HG03575 (cell line): ENCODE results near the gene LRRC4.
A peak's percentile ranks its signal among the peaks of the same experiment; 100 is the strongest.

Source experiments
- ATAC-seq: cut with Tn5 transposase; IDR thresholded peaks from one replicate; pipeline ENCODE4 v1.9.1; 2021; ENCODE audit not compliant: unreplicated experiment, insufficient number of reproducible peaks, low FRiP score; ENCODE audit errors: extremely low read depth

LRRC4 gene

DNA sequence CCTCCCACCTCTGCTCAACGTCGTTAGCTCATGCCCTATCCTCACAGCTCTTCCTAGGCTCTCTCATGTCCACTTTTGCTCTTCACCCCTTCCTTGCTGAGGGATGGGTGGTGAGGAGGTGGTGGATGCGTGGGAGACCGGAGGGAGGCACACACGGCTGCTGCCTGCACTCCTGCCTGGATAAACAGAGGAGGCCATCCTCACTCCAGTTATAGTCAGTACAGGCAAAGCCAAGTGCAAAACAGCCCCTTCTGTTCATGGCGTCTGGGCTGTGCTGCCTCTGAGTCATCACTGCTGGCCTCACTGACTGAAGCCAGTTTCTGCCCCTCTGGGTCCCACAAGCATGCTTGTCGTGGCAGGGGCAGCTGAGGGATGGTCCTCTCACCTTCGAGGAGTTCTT lies 31.9 kb upstream of the LRRC4 start:
- ATAC-seq: no peak

DNA sequence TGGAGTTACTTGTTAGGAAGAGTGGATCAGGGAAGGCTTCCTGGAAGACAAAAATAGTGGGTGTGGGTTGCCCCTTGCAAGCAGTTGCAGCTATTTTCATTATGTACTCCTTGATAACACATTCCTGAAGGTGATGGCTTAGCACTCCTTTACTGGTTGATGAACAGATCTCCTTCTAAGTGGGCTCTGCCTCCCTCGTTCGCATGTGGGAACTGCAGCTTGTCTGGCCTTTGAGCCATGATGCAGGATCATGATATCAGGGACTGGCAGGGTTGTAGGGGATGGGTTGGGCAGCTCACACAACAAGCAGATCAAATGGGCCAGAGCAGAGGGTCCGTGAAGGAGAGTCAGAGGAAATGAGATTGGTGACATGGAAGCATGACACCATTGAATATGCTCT lies 28.8 kb upstream of the LRRC4 start:
- ATAC-seq: no peak

DNA sequence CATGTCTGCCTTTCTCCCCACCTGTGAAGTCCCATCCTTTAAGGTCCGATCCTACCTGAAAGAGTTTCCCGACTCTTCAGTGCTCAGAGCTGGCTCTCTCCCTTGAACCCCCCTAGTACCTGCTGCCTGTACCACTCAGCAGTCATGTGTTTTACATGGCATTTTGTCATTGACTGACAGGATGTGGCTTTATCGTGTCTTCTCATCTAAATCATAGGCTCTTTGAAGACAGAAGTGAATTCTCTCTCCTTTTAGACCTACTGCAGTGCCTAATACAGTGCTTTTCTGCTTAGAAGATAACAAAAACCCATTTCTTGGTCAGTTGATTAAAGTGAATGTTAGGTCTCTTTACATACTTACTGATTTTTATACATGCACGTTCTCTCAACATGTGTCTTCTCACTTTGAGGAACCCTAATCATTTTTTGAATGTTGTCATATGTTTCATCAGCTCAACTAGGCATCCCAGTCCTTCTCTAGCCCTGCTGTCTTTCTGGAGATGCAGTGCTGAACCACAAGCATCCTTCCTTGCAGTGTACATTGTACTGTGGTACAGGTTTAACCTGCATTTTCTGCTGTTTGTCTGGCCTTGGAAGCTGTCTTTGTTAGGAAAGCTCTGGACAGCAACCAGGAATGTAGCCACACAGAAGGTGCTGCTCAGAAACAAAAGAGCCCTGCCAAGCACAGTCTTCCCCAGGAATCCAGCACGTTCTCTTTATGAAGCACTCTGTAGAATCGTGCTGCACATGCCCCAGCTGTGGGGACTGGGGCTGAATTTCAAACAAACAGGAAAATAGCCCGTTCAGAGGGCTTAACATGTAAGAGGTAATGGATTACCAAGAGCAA lies 28.1 kb upstream of the LRRC4 start:
- no peak for ATAC-seq

DNA sequence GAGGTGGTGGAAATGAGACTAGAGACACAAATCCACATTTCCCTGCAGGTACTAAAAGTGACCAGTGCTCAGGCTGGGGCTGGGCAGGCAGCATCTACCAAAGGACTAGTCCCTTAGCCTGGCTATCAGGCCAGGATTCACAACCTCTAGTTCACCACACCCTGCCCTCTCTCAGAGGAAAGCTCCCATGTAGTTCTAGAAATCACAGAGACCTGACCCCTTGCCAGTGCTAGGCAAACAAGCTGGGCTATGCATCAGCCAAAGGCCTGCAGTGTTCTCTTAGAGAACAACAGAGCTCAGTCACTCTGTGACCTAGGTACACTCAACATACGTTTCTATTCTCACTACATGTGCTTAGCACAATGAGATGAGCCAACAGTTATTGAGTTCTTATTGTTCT lies 26.7 kb upstream of the LRRC4 start:
- ATAC-seq: no peak

DNA sequence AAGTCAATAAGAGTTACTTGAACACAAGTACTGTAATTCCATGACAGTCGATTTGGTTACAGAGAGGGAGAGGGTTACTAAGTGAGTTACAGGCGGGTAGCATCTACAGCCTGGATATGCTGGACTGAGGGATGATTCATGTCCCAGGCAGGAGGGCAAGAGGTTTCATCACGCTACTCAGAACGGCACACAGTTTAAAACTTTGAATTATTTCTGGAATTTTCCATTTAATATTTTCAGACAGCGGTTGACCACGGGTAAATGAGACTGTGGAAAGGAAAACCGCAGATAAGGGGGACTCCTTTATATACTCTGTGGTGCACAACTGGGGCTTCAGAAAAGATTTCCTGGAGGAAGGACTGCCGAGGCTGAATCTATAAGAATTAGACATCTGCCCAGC lies 25.7 kb upstream of the LRRC4 start:
- ATAC-seq: no peak

DNA sequence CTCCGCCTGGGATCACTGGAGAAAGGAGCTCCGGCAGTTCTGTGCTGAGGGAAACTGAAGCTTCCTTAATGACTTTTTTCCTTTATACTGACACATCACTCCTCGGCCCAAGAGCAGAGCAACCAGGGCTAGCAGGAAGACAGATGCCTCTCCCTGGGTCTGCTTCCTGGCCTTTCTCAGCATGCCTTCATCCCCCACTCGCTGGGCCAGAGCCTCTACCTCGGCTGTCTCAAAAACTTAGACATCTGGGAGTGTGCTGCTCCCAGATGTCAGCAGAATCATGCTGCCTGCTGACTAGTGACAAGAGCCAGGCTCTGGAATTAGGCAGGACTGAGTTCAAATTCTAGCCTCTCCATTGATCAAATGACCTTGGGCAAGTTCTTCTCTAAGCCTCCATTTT lies 24.4 kb upstream of the LRRC4 start:
- ATAC-seq: no peak

DNA sequence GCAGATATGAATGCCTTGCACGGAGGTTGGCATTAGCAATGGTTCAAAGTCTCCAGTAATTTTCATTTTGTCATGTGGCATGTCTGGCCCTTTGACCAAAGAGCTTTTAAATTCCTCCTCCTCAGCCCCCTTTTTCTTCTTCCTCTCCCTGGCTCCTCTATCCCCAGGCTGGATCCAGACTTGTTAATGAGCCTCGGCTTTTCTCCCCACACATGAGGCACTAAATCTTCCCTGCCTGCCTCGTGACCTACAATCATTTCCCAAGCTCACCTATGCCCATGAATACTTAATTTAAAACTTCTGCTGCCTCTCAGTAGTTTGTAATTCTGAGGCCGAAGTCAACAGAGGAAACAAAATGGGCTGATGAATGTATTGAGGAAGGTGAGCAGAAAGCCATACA lies 23.3 kb upstream of the LRRC4 start:
- ATAC-seq: no peak

DNA sequence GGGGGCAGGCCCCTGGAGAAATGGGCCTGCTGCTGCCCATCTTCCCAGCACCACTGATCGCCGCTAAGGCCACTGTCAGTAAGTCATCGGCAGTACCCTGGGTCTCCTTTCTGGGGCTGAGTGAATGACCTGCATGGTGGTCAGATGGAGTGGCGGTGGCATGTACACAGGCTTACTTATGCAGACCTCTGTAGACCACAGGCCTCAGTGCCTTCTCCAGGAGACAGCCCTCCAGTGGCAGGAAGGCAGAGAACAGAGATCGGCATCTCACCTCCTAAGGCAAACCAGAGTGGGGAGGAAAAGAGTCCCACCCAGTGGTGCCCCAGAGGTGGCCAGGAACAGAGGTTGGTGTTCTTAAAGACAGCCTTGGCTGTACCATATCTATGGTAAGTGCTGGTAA lies 22.8 kb upstream of the LRRC4 start:
- no peak for ATAC-seq

DNA sequence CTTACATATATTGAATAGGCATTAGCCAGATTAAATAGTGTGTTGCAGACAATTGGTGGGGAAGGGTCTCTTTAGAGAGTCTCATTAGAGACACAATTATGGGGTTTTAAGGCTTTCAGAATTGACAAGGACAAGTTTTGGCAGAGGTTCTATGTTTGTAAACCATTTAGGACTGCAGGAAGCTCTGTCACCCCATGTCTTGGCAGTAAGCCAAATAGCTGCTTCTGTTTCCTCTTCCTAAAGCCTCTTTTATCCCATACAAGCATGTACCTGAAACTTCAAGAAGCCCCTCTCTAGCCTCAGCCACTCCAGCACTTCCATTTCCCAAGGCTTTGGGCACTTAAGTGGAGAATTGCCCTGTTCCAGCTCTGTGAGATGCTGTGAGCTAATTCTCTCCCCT lies 21.8 kb upstream of the LRRC4 start:
- ATAC-seq: no peak

DNA sequence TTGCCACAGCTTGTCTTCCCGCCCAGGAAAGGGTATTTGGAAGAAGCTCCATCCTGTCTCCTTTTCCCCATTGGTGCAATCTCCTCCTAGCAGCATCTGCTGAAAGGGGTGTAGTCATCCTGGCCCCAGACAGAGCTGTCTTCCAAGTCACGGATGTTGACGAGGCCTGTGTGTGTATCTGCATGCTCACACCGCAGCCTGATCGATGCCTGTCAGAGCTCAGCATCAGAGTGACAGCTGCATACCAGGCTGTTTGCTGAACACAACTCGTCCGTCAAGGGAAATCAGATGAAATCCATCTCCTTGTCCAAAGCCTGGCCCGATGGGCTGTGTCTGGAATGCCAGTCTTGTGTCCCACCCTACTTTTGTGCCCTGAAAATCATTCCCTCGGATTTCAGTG lies 21.2 kb upstream of the LRRC4 start:
- ATAC-seq: no peak

DNA sequence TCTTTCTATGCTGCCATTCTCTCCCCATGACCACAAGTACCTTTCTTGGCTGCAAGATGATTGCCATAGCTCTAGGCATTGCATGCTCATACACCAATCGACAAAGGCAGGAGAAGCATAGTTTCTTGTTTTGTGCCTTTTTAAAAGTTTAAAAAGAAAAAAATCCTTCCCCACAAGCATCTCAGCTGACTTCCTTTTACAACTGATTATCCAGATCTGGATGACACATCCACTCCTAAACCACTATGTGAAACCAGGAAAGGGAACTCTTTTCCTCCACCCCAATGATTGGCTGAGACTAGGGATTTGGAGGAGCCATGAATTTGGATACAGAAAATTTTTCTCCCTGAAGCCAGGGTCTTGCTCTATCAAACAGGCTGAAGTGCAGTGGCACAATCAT lies 14.5 kb upstream of the LRRC4 start:
- ATAC-seq: no peak

DNA sequence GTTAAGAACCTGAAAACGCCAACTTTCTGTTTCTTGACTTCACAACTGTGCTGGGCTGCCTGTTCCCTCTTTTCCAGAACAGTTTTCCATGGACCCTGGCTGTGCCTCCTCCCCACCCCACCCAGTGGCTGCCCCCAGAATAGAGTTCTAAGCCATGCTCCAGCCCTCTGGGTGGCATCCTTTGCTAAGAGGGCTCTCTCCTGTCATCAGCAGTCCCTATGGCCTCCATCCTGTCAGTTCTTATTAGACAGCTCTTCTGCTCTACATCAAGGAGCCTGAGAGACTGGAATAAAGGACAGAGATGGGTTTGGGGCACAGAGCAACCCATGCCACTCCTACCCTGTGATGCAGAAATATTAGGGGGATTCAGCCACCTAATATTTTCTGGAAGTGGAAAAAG lies 13.9 kb upstream of the LRRC4 start:
- ATAC-seq: no peak

DNA sequence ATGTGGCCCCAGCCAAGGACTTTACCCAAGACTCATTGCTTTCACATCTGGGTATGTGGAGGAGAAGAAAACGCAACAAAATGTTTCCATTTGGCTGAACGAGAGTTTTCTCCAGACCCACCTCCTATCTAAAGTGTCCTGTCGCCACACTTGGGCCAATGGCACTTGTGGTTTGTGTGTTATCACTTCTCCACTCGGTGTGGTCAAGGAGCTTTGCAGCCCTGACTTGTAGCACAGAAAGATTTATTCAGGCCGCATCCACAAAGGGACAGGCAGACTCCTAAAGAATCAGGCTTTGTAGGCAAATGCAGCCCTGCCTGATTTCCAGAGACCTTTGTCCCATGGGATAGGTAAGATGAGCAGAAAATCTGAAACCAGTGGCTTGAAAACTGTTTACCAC lies 12.8 kb upstream of the LRRC4 start:
- ATAC-seq: no peak

DNA sequence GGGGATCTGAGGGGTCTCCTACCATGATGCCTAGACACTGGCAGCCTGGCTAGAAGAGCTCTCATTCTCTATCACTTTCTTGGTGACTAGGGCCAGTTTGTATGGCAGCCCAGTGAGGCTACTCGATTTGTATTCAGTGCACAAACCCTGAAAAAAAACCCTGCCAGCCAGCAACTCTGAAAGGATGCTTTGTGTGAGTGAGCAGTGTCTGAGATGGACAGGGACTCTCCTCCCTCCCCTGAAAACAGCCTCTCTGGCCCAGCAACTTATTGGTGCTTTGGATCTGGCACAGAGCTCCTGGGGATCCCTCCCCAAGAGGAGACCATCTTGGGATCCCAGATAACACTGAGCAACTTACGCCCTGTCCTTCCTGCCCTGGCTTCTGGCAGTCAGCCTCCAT lies 10.8 kb upstream of the LRRC4 start:
- no peak for ATAC-seq

DNA sequence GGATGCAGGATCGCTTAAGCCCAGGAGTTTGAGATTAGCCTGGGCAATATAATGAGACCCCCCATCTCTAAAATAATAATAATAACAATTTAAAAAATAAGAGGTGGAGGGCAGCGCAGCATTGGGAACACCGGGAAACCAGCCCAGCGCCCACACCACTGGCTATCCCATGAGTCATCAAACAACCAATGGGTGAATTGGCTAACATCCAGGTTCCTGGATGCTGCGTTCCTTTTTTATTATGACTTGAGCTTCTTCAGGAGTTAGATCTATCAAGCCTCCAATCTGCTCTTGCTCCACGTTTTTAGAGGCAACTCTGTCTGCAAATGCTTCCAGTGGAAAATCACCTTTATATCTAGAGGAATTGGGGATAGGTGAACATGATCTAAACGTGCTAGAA lies 10.0 kb upstream of the LRRC4 start:
- ATAC-seq: no peak

DNA sequence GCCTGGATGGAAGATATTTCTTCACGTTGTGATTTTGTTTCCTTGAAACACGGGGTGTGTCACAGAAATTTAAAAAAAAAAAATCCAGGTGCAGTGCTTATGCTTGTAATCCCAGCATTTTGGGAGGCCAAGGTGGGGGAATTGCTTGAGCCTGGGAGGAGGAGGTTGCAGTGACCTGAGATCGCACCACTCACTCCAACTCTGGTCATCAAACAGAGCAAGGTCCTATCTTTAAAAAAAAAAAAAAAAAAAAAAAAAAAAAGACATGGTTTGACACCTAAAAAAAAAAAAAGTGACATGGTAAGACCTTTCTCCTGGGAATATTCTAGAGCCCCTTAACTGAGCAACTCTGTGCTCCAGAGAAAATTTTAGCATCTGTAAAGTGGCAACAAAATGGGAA lies 9.0 kb upstream of the LRRC4 start:
- ATAC-seq: no peak

DNA sequence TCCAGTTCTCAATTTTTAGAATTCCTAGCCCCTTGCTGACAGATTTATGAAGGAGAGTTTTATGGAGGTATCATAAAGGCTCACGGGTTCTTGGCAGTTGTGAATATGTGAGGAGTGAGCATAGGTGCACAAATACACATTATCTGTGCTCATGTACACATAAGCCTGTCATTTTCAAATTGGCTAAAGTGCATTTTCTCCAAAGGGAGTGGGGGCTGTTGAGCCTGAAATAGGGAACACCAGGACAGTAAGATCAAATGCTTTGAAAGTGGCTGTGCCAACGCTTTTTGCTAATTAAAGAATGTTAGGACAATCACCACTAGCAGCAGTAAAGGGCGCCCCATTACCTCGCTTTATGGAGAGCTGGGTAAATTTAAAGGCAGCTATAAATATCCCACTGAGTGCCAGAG lies 8.3 kb upstream of the LRRC4 start:
- no peak for ATAC-seq

DNA sequence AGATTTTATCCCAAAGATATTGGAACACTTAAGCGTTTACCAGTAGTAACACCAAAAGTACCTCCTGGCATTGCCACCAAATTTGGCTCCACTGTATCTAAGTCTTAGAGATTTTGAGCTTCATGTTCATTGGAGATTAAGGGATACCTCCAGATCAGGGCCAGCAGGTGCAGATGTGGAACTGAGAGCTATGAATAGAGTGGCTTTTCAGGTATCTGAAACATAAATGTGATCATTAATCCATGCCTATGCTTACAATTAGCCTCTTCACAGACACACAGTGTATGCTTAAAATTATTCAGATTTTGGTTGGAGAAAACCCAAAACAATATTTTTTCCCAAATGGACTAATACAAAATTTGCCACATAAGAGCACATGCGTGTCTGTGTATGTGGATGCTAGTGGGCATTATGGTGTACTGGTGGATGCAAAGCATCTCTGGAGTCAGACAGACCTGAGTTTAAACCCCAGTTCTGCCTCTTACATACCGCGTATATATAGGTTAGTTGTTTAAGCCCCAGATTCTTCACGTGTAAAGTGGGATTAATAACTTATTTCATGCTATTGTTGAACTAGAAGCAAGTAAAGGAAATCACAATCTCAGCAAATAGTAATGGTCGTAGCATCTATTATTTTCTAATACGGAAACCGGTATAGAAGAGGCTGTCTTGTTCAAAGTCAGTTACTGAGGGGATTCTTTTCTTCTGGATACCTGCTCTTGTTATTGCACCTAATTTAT lies 6.8 kb upstream of the LRRC4 start:
- no peak for ATAC-seq

DNA sequence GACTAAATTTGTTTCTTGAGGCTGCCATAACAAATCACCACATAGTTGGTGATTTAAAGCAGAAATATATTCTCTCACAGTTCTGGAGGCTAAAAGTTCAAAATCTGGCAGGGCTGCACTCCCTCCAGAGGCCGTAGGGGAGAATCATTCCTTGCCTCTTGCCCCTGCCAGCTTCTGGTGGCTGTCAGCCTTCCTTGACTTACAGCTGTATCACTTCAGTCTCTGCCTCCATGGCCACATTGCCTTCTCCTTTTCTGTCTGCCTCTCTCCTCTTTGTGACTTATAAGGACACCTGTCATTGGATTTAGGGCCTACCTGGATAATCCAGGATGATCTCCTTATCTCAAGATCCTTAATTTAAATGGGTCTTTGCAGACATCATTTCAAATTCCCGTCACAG lies 5.8 kb upstream of the LRRC4 start:
- ATAC-seq: no peak

DNA sequence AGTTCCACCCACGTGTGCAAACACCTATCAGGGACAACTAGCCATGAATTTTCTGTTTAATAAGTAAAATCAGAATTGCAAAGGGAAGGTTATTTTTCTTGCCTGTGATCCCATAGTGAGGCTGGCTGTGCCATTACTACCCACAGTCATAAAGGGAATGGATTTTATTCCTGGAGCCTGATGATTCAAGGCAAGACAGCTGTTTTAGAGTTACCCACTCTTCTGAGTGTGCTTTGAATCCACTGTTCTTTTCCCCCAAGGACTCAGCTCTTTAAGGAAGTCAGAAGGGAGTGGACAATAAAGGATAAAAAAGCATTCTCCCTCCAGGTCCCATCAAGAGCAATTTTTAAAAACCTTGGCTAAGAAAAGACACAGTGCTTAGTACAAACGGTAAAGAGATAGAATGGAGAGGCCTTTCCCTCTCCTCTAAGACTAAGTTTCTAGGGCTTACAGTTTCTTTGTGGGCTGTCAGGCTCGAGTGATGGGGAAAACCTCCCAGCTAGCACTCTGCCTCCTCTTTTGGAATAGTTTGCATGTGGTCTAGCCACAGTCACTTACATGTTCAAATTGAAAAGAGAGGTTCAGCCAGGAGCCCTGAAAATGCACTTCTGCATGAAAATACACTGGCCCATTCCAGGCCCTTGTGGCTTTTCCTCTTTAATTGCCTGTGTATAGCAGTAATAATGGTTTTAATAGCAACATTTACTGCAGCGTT lies 5.1 kb upstream of the LRRC4 start:
- ATAC-seq: peak; percentile 42
